WTC11 (cell line): ENCODE measurements around the gene DHDH. TPM values are rescaled to one million over a fixed set of nuclear protein-coding genes. Genes with fewer than 3 reads are reported as not detected.

Experiments
- ATAC-seq: fragments of 200-7000 bp; cut with Tn5 transposase; 2 replicates; pipeline ENCODE4 v1.10.0; 2021; ENCODE audit warnings: mild to moderate bottlenecking, moderate library complexity
- Bru-seq: library from RNA; stranded (reverse); fragments of 400-500 nt; gene quantifications from one replicate; lab custom pipeline; 2021; lab: Mats Ljungman, UMichigan
- CTCF ChIA-PET: fragments of 300-600 bp; sonication (Branson Sonifier 250); formaldehyde crosslinking; loops from one replicate; lab custom pipeline; 2021; ENCODE audit warnings: antibody characterized with exemption; lab: Charles Lee
- POLR2A ChIA-PET: fragments of 350-600 bp; sonication (Branson Sonifier 250); formaldehyde crosslinking; loops from one replicate; lab custom pipeline; 2021; ENCODE audit warnings: antibody characterized with exemption; lab: Charles Lee
- DNase-seq: peaks from one replicate; pipeline ENCODE4 v3.0.0; 2021; ENCODE audit warnings: low spot score
- H3K27ac Mint-ChIP-seq: 2 replicates; pipeline ENCODE4 v1.8.0; 2021; ENCODE audit warnings: mixed read lengths
- H3K27me3 Mint-ChIP-seq: 2 replicates; pipeline ENCODE4 v1.8.0; 2021; ENCODE audit warnings: low read depth, mild to moderate bottlenecking, moderate library complexity, mixed read lengths
- H3K36me3 Mint-ChIP-seq: 2 replicates; pipeline ENCODE4 v1.8.0; 2021; ENCODE audit warnings: mixed read lengths
- H3K4me1 Mint-ChIP-seq: 2 replicates; pipeline ENCODE4 v1.8.0; 2022; ENCODE audit warnings: mixed read lengths
- H3K4me3 Mint-ChIP-seq: 2 replicates; pipeline ENCODE4 v1.8.0; 2021; ENCODE audit warnings: mild to moderate bottlenecking, moderate library complexity, mixed read lengths
- H3K9me3 Mint-ChIP-seq: 2 replicates; pipeline ENCODE4 v1.8.0; 2021; ENCODE audit warnings: mixed read lengths
- ETV6 ChIP-seq: sonication (generic); formaldehyde crosslinking; IDR thresholded peaks from 2 replicates; pipeline ENCODE4 v1.8.1; 2022; ENCODE audit warnings: mild to moderate bottlenecking, missing genetic modification reagents
- FOXJ3 ChIP-seq: sonication (generic); formaldehyde crosslinking; IDR thresholded peaks from 2 replicates; pipeline ENCODE4 v1.9.0; 2021; ENCODE audit warnings: missing genetic modification reagents, mild to moderate bottlenecking, borderline replicate concordance
- FOXP1 ChIP-seq: sonication (generic); formaldehyde crosslinking; IDR thresholded peaks from 2 replicates; pipeline ENCODE4 v1.8.0; 2022; ENCODE audit warnings: missing genetic modification reagents, mild to moderate bottlenecking, moderate library complexity, borderline replicate concordance
- MAX ChIP-seq: sonication (generic); formaldehyde crosslinking; IDR thresholded peaks from 2 replicates; pipeline ENCODE4 v1.8.0; 2022; ENCODE audit warnings: mild to moderate bottlenecking, missing genetic modification reagents
- NR1H2 ChIP-seq: sonication (generic); formaldehyde crosslinking; IDR thresholded peaks from 2 replicates; pipeline ENCODE4 v1.9.0; 2021; ENCODE audit warnings: mild to moderate bottlenecking, moderate library complexity, missing genetic modification reagents
- RELA ChIP-seq: sonication (generic); formaldehyde crosslinking; IDR thresholded peaks from 2 replicates; pipeline ENCODE4 v1.8.1; 2022; ENCODE audit warnings: missing genetic modification reagents, mild to moderate bottlenecking, borderline replicate concordance
- SMAD3 ChIP-seq: sonication (generic); formaldehyde crosslinking; IDR thresholded peaks from 2 replicates; pipeline ENCODE4 v1.8.0; 2022; ENCODE audit warnings: missing genetic modification reagents, mild to moderate bottlenecking, borderline replicate concordance
- SP1 ChIP-seq: sonication (generic); formaldehyde crosslinking; conservative IDR thresholded peaks from 2 replicates; pipeline ENCODE4 v1.8.1; 2022; ENCODE audit warnings: missing genetic modification reagents
- ZBTB21 ChIP-seq: sonication (generic); formaldehyde crosslinking; IDR thresholded peaks from 2 replicates; pipeline ENCODE4 v1.8.1; 2023; ENCODE audit warnings: mild to moderate bottlenecking, missing genetic modification reagents, borderline replicate concordance
- ZBTB43 ChIP-seq: sonication (generic); formaldehyde crosslinking; IDR thresholded peaks from 2 replicates; pipeline ENCODE4 v1.8.1; 2023; ENCODE audit warnings: mild to moderate bottlenecking, missing genetic modification reagents
- ZNF232 ChIP-seq: sonication (generic); formaldehyde crosslinking; IDR thresholded peaks from 2 replicates; pipeline ENCODE4 v1.8.0; 2022; ENCODE audit warnings: mild to moderate bottlenecking, missing genetic modification reagents
- ZNF416 ChIP-seq: fragments of 250-450 bp; sonication (Bioruptor Pico); IDR thresholded peaks from 2 replicates; pipeline ENCODE4 v1.9.0; 2021; ENCODE audit warnings: mild to moderate bottlenecking, inconsistent platforms
- long read RNA-seq, 3 experiments: library from RNA in 1 of 3; library from capped mRNA in 1 of 3; library from polyadenylated mRNA in 1 of 3; unstranded in 2 of 3; stranded (forward) in 1 of 3; transcript quantifications; one replicate each; pipeline ENCODE4 v2.0.0, GENCODE V29; 2021
- total RNA-seq: library from RNA; stranded (reverse); gene quantifications from 3 replicates; pipeline ENCODE4 v1.2.3, GENCODE V29; 2021
- TF ChIP-seq, protein P1 (sequence below): sonication (generic); formaldehyde crosslinking; IDR thresholded peaks from 2 replicates; pipeline ENCODE4 v1.8.1; 2022; ENCODE audit warnings: mild to moderate bottlenecking, moderate library complexity, missing genetic modification reagents
- TF ChIP-seq, protein P2 (sequence below): sonication (generic); formaldehyde crosslinking; IDR thresholded peaks from 2 replicates; pipeline ENCODE4 v1.8.0; 2023; ENCODE audit warnings: mild to moderate bottlenecking, missing genetic modification reagents
- TF ChIP-seq, protein P3 (sequence below): sonication (generic); formaldehyde crosslinking; IDR thresholded peaks from 2 replicates; pipeline ENCODE4 v1.8.1; 2023; ENCODE audit warnings: mild to moderate bottlenecking, moderate library complexity, missing genetic modification reagents

DHDH gene
- total RNA-seq (3.0 to 3.4 TPM (median 3.1 TPM) in 3 replicates), Bru-seq, nascent RNA (percentile 33 among the genes with signal in this experiment)
- long read RNA-seq, experiment 1, partial matches to known transcripts: 2 of 3 reads
- long read RNA-seq, experiment 1, other reads (novel, unspliced or antisense): 0 of 3 reads
- long read RNA-seq, experiment 2, partial matches to known transcripts: 1 of 6 reads
- long read RNA-seq, experiment 2, other reads (novel, unspliced or antisense): 0 of 6 reads
- long read RNA-seq, experiment 3: 0 reads

GRCh38 chr19:48933382-48933932 is at the start of gene DHDH:
TSS of gene DHDH (plus strand) at chr19:48933699. CDS start at chr19:48933722, 23 bp downstream.
- H3K27ac Mint-ChIP-seq: peak within 1 kb of the TSS; percentile 34
- ChIA-PET CTCF (interaction anchor here (0.6 to 2.6 kb wide), 14 partner anchors 13 to 127 kb away, joined by 3 to 33 read pairs (median 4); partner anchors contain the start of genes GYS1, NUCB1, PPP1R15A and RUVBL2), POLR2A (interaction anchor here (1.0 to 1.9 kb wide), 5 partner anchors 15 to 138 kb away, joined by 3 to 5 read pairs (median 3); partner anchors contain the start of genes GYS1, NUCB1 and RUVBL2)
- H3K9me3 Mint-ChIP-seq: no peaks in the 10 kb centered on the region
- H3K36me3 Mint-ChIP-seq: no peaks in the 10 kb centered on the region; the same call in 1 of the 2 replicates
- TF ChIP-seq SP1 (CRISPR knock-in tag): peak; percentile 89
- TF ChIP-seq, protein P1, sequence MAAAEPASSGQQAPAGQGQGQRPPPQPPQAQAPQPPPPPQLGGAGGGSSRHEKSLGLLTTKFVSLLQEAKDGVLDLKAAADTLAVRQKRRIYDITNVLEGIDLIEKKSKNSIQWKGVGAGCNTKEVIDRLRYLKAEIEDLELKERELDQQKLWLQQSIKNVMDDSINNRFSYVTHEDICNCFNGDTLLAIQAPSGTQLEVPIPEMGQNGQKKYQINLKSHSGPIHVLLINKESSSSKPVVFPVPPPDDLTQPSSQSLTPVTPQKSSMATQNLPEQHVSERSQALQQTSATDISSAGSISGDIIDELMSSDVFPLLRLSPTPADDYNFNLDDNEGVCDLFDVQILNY (CRISPR knock-in tag): peak; percentile 67; the same call in 1 of the 2 replicates
- TF ChIP-seq ZBTB43 (CRISPR knock-in tag): 0 out of 2 replicates have a peak, but pooled peaks have one; percentile 22
- TF ChIP-seq ETV6 (CRISPR knock-in tag): peak; percentile 46; the same call in 1 of the 2 replicates
- peak; percentile 38; the same call in 1 of the 2 replicates for TF ChIP-seq FOXP1
- TF ChIP-seq ZNF232 (CRISPR knock-in tag): no peak
- TF ChIP-seq, protein P2, sequence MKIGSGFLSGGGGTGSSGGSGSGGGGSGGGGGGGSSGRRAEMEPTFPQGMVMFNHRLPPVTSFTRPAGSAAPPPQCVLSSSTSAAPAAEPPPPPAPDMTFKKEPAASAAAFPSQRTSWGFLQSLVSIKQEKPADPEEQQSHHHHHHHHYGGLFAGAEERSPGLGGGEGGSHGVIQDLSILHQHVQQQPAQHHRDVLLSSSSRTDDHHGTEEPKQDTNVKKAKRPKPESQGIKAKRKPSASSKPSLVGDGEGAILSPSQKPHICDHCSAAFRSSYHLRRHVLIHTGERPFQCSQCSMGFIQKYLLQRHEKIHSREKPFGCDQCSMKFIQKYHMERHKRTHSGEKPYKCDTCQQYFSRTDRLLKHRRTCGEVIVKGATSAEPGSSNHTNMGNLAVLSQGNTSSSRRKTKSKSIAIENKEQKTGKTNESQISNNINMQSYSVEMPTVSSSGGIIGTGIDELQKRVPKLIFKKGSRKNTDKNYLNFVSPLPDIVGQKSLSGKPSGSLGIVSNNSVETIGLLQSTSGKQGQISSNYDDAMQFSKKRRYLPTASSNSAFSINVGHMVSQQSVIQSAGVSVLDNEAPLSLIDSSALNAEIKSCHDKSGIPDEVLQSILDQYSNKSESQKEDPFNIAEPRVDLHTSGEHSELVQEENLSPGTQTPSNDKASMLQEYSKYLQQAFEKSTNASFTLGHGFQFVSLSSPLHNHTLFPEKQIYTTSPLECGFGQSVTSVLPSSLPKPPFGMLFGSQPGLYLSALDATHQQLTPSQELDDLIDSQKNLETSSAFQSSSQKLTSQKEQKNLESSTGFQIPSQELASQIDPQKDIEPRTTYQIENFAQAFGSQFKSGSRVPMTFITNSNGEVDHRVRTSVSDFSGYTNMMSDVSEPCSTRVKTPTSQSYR (CRISPR knock-in tag): 0 out of 2 replicates have a peak, but pooled peaks have one; percentile 34
- TF ChIP-seq SMAD3 (CRISPR knock-in tag): no peak
- TF ChIP-seq, protein P3, sequence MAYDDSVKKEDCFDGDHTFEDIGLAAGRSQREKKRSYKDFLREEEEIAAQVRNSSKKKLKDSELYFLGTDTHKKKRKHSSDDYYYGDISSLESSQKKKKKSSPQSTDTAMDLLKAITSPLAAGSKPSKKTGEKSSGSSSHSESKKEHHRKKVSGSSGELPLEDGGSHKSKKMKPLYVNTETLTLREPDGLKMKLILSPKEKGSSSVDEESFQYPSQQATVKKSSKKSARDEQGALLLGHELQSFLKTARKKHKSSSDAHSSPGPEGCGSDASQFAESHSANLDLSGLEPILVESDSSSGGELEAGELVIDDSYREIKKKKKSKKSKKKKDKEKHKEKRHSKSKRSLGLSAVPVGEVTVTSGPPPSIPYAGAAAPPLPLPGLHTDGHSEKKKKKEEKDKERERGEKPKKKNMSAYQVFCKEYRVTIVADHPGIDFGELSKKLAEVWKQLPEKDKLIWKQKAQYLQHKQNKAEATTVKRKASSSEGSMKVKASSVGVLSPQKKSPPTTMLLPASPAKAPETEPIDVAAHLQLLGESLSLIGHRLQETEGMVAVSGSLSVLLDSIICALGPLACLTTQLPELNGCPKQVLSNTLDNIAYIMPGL (CRISPR knock-in tag): peak; percentile 55; the same call in 1 of the 2 replicates
- TF ChIP-seq MAX: peak; percentile 87
- peaks cover 17% of the 10 kb centered on the region for H3K4me1 Mint-ChIP-seq
- DNase-seq (peak; percentile 98), ATAC-seq (peak; percentile 94)
- H3K27me3 Mint-ChIP-seq: peaks cover 53% of the 10 kb centered on the region
- peak within 1 kb of the TSS; percentile 87 for H3K4me3 Mint-ChIP-seq

GRCh38 chr19:48883726-48884125 is 49.8 kb upstream of the DHDH start:
- Mint-ChIP-seq H3K27me3 (no peaks in the 10 kb centered on the region), H3K4me3 (no peak overlapping the region), H3K9me3 (no peaks in the 10 kb centered on the region), H3K4me1 (peaks cover 25% of the 10 kb centered on the region), H3K27ac (no peak overlapping the region), H3K36me3 (no peaks in the 10 kb centered on the region)
- ChIA-PET POLR2A (no interaction called here), CTCF (no interaction called here)
- ATAC-seq: no peak
- no peak for TF ChIP-seq ZNF416 (CRISPR knock-in tag)
- TF ChIP-seq NR1H2 (CRISPR knock-in tag): no peak
- no peak for TF ChIP-seq MAX
- no peak for TF ChIP-seq RELA (CRISPR knock-in tag)
- no peak for TF ChIP-seq FOXP1
- no peak for TF ChIP-seq FOXJ3
- no peak for TF ChIP-seq ZBTB21 (CRISPR knock-in tag)
- no peak for DNase-seq
